Subcutaneous adipose tissue (tissue), 4 donors: Measurements from ENCODE around the gene ZACN. TPM values are rescaled to one million over a fixed set of nuclear protein-coding genes. Genes with fewer than 3 reads are reported as not detected.

Experiments used
- total RNA-seq, 4 donors: library from RNA; depleted of rRNA; stranded (reverse); fragments of >200 nt; gene quantifications; one replicate each; pipeline ENCODE4 v1.1.0, GENCODE V29; 2016
- TF ChIP-seq, protein P1 (sequence below): fragments of 450-650 bp; IDR thresholded peaks from one replicate; pipeline ENCODE4 v1.5.1; 2016; ENCODE audit warnings: low read depth, mild to moderate bottlenecking, control low read depth, antibody characterized with exemption, moderate library complexity

Gene ZACN
- total RNA-seq, 4 donors from 2014 or later = not detected

DNA sequence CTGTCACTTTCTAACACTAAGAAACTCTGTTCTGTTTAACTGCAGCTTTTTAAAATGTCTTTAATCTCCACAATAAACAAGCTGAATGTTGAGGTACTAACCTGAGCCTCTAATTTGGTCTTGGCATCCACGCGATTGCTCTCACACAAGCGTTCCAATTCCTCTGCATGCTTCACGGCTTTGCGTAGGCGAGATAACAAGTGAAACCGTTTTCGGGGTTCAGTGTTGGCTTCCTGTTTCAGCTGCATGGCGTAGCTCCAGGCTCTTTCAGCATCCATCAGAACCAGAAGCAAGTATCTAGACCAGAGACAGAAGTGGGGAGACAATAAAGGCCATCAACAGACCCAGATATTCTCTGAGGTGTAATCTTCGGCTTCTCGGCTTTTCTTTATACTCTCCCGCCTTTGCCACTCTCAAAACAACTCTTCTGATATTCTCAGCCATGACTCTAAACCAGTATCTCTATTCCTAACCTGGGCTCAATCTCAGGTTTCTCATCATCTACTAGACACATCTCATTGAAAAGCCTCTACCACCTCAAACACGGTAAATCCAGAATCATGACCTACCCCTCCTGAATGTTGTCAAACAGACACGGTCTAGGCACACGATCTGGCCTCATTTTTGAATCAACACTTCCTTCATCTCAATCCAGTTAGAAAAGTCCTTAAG, 15.0 kb upstream of the ZACN start:
- TF ChIP-seq, protein P1, sequence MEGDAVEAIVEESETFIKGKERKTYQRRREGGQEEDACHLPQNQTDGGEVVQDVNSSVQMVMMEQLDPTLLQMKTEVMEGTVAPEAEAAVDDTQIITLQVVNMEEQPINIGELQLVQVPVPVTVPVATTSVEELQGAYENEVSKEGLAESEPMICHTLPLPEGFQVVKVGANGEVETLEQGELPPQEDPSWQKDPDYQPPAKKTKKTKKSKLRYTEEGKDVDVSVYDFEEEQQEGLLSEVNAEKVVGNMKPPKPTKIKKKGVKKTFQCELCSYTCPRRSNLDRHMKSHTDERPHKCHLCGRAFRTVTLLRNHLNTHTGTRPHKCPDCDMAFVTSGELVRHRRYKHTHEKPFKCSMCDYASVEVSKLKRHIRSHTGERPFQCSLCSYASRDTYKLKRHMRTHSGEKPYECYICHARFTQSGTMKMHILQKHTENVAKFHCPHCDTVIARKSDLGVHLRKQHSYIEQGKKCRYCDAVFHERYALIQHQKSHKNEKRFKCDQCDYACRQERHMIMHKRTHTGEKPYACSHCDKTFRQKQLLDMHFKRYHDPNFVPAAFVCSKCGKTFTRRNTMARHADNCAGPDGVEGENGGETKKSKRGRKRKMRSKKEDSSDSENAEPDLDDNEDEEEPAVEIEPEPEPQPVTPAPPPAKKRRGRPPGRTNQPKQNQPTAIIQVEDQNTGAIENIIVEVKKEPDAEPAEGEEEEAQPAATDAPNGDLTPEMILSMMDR = no peak

- TF ChIP-seq, protein P1 = no peak
Observed at GRCh38 chr17:76065775-76066174, 13.2 kb upstream of the ZACN start.

DNA sequence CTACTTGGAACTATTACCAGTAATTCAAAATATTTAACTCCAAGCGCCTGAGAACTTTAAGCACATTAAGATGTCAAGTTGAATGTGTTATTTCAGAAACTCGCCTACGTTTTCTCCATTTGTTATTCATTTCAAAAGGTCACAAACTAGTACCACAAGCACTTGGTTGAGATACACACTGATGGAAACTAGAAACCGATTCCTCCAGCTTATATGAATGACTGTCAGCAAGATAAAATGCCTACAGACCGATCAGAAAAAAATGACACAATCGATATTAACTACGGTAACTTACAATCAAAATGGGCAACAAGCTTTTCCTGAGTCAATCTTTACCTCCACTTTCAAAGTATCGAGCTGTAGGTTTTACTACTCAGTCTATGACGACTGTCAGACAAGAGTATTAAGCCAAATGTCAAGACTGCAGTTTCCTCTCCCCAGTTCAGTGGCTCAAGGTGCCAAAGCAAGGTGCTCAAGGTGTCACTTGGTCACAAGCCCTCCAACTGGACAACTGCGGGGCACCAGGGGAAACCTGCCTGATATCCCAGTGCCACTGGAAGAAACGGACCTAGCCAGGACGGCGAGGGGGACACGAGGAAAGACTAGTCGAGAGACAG, 7.3 kb upstream of the ZACN start:
- TF ChIP-seq, protein P1 = no peak

GRCh38 chr17:76072148-76072858, 6.7 kb upstream of the ZACN start, which contains the start of gene SRP68:
TSS of gene SRP68 (minus strand) at chr17:76072517. CDS start at chr17:76072491, 26 bp downstream.
- TF ChIP-seq, protein P1 = no peak

DNA sequence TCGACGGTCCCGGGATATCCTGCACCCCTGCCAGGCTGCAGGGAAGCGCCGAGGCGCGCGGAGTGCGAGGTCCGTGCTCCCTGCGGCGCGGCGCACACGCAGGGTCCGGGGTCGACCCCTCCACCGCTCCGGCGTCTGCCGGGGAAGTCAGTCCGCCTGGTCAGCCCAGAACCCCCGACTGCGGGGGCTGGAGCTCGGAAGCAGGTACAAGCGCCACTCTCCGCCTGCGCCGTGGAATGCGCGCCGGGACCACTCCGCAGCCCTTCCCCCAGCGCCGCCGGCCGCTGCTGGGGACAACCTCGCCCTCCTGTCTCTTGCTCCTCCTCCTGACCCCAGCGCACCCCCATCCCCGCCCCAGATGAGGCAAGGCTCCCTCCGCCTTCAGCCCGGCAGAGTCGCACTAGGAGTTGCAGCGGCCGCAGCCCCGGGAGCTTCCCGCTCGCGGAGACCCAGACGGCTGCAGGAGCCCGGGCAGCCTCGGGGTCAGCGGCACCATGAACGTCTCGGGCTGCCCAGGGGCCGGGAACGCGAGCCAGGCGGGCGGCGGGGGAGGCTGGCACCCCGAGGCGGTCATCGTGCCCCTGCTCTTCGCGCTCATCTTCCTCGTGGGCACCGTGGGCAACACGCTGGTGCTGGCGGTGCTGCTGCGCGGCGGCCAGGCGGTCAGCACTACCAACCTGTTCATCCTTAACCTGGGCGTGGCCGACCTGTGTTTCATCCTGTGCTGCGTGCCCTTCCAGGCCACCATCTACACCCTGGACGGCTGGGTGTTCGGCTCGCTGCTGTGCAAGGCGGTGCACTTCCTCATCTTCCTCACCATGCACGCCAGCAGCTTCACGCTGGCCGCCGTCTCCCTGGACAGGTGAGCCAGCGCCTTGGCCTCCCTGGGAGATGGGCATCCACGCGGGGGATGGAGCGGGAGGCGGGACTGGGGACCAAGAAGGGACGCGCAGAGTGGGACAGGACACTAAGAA, 4.3 kb upstream of the ZACN start, which contains the start of gene GALR2:
Gene GALR2, plus strand, starts transcription at position 392 of the 974 bp plus-strand sequence. Its CDS starts 103 bp downstream, at position 495.
- TF ChIP-seq, protein P1 = no peak

GRCh38 chr17:76075364-76076145, 3.4 kb upstream of the ZACN start:
- TF ChIP-seq, protein P1 = no peak
